ENCODE results near the gene CTIF.

- TF ChIP-seq CTCF (IDR thresholded peaks at IDR 0.05) (no peak), POLR2A (IDR thresholded peaks at IDR 0.05) (no peak), POLR2AphosphoS5 (IDR thresholded peaks at IDR 0.05) (no peak)
Observed at GRCh38 chr18:48804856-48805610, 266.2 kb downstream of the CTIF start.
